Naive B cell (primary cell): ENCODE measurements around the gene HDHD2. TPM values are rescaled to one million over a fixed set of nuclear protein-coding genes. Genes with fewer than 3 reads are reported as not detected.

ENCODE experiments used
- ATAC-seq, 2 donors: fragments of 150-1000 bp; cut with Tn5 transposase; 2 replicates each; pipeline ENCODE4 v1.10.0; 2021; ENCODE audit warnings: low read depth in 2 of 2, mild to moderate bottlenecking in 2 of 2, moderate library complexity in 2 of 2
- DNase-seq: peaks from one replicate; pipeline ENCODE4 v3.0.0; 2022
- H3K27ac Mint-ChIP-seq, 6 donors: one replicate each; pipeline ENCODE4 v1.8.0; 2020 to 2022; ENCODE audit warnings: mild to moderate bottlenecking in 6 of 6, mixed read lengths in 6 of 6, moderate library complexity in 5 of 6, inconsistent platforms in 2 of 6
- H3K27me3 Mint-ChIP-seq, 3 donors: one replicate each; pipeline ENCODE4 v1.8.0; 2021 to 2022; ENCODE audit warnings: mixed read lengths in 3 of 3, mild to moderate bottlenecking in 1 of 3
- H3K36me3 Mint-ChIP-seq, 2 donors: one replicate each; pipeline ENCODE4 v1.8.0; 2020 to 2022; ENCODE audit warnings: mixed read lengths in 2 of 2, inconsistent platforms in 1 of 2, mild to moderate bottlenecking in 1 of 2
- H3K4me1 Mint-ChIP-seq, 3 donors: one replicate each; pipeline ENCODE4 v1.8.0; 2020 to 2022; ENCODE audit warnings: mixed read lengths in 3 of 3, inconsistent platforms in 1 of 3, mild to moderate bottlenecking in 1 of 3, moderate library complexity in 1 of 3
- H3K4me3 Mint-ChIP-seq, 8 donors: one replicate each; pipeline ENCODE4 v1.8.0; 2020 to 2022; ENCODE audit warnings: mild to moderate bottlenecking in 8 of 8, mixed read lengths in 8 of 8, moderate library complexity in 8 of 8, inconsistent platforms in 2 of 8
- H3K9me3 Mint-ChIP-seq, 7 donors: one replicate each; pipeline ENCODE4 v1.8.0; 2020 to 2022; ENCODE audit warnings: mixed read lengths in 7 of 7, mild to moderate bottlenecking in 5 of 7, inconsistent platforms in 2 of 7, moderate library complexity in 1 of 7
- polyA plus RNA-seq, 6 donors: library from polyadenylated mRNA; unstranded; fragments of 300-500 nt; fragmentation: Illumina TruSeq; gene quantifications; one replicate each; pipeline ENCODE4 v1.2.3, GENCODE V29; 2021; ENCODE audit warnings: low read depth in 6 of 6

HDHD2 gene
- polyA plus RNA-seq, 6 donors from 2014 or later, result 38.9 to 88.8 (median 60.2) TPM

DNA sequence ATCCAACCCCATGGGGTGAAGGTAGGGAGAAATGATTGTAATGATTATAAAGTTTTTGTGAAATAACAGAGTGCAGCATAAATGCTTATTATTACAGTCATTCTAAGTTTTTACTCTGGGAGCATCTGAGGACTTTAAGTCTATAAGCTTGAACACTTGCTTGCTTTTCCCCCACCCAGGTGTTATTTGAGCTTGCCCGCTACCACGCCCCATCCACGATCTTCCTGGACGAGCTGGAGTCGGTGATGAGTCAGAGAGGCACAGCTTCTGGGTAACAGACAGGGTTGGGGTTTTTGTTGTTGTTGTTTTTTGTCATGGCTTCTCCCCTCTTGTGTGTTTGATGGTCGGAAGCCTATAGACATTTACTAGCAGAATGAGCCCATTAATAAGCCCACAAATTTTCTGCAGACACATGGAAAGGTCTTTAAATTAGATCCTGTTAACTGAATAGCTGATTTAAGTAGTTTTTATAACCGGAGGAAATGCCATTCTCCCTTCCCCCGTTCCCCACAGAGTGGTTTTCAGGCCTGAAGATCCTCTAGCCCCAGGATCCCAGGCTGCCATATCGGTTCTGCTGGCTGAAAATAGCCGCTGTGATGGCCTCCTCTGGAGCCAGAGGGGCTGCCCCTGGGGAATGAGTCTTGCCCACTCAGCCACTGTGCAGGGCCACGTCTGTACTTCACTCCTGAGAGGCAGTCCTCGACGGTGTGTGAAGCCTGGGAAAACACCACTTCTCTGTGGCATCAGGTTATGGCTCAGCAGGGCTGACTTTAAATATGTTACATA, 75.0 kb downstream of the HDHD2 start:
- H3K27me3 Mint-ChIP-seq, result no peaks in the 10 kb centered on the region
- H3K4me3 Mint-ChIP-seq, result no peak overlapping the region
- H3K36me3 Mint-ChIP-seq, result no peaks in the 10 kb centered on the region
- H3K27ac Mint-ChIP-seq, result no peak overlapping the region
- no peaks in the 10 kb centered on the region for H3K9me3 Mint-ChIP-seq
- ATAC-seq, result no peak
- no peaks in the 10 kb centered on the region for H3K4me1 Mint-ChIP-seq
- DNase-seq, result no peak

DNA sequence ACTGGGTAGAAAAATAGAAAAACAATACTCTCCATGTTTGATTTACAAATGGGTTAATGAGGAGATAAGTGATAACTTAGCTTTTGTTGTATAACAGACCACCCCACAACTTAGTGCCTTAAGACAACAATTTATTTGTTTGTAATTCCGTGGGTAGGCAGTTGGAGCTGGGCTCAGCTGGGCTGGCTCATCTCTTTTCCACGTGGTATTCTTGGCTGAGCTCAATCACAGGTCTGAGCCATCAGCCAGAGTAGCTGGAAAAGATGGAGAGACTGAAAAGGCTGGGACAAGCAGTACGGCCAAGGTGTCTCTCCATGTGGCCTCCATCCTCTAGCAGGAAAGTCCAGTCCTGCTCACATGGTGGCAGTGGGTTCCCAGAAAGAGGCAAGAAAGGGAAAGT, 82.7 kb downstream of the HDHD2 start:
- H3K4me1 Mint-ChIP-seq, result no peaks in the 10 kb centered on the region
- H3K36me3 Mint-ChIP-seq, result no peaks in the 10 kb centered on the region
- ATAC-seq, result no peak
- H3K27me3 Mint-ChIP-seq, result no peaks in the 10 kb centered on the region
- no peak for DNase-seq
- no peak overlapping the region for H3K4me3 Mint-ChIP-seq
- H3K27ac Mint-ChIP-seq, result no peak overlapping the region
- H3K9me3 Mint-ChIP-seq, result no peaks in the 10 kb centered on the region

DNA sequence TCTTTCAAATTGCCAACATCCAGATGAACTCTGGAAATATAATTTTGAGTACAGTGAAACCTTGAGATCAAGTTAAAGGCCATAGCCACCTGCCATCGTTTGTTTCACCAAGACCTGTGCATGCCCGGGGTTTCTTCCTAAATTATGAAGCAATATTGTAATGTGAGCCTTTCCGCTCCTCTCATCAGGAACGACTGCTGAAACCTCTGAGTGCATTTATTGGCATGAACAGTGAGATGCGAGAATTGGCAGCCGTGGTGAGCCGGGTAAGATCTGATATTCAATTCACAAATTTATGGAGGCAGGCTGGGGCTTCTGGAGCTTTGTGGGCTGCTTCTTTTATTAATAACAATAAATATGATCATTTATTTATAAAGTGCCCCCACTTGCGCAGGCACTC, 87.2 kb downstream of the HDHD2 start:
- Mint-ChIP-seq H3K36me3 (no peaks in the 10 kb centered on the region), H3K27me3 (no peaks in the 10 kb centered on the region), H3K9me3 (no peaks in the 10 kb centered on the region), H3K4me1 (no peaks in the 10 kb centered on the region), H3K4me3 (no peak overlapping the region), H3K27ac (no peak overlapping the region)
- ATAC-seq (no peak), DNase-seq (no peak)

DNA sequence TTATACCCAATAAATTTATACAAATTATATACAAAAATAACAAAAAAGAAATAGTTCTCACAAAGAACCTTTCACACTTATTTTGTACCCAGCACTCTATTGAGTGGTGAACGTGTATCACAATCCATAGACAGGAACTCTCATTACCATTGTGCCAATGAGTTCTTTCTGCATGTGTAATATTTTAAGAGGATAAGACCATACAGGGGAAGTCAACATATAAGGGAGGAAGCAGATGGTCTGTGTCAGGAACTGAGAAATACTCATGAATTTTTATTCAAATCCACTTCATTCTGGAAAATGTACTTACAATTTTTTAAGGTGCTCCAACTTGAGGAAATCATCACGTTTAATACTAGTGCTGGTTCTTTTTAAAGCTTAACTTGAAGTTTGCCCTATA, 87.8 kb downstream of the HDHD2 start:
- Mint-ChIP-seq H3K4me1 (no peaks in the 10 kb centered on the region), H3K4me3 (no peak overlapping the region), H3K36me3 (no peaks in the 10 kb centered on the region), H3K27ac (no peak overlapping the region), H3K27me3 (no peaks in the 10 kb centered on the region), H3K9me3 (no peaks in the 10 kb centered on the region)
- DNase-seq (no peak), ATAC-seq (no peak)

Other genes with a start within 250 kb of the HDHD2 start
- gene PIAS2, start 233.0 kb downstream of the HDHD2 start, polyA plus RNA-seq, result 10 to 100 TPM; 16.8 to 29.5 (median 24.4) TPM
- 1 to 10 TPM in 4 of 6 donors, under 1 TPM in 1, not detected in 1; 0.81 to 5.0 (median 1.2) TPM for gene KATNAL2, start 232.9 kb downstream of the HDHD2 start, polyA plus RNA-seq
- gene ELOA2, start 114.9 kb downstream of the HDHD2 start, polyA plus RNA-seq, result not detected
- gene IER3IP1, start 25.9 kb upstream of the HDHD2 start, polyA plus RNA-seq, result 10 to 100 TPM; 14.8 to 27.1 (median 19.1) TPM
- gene SKOR2, start 101.2 kb upstream of the HDHD2 start, polyA plus RNA-seq, result not detected